COR-L47 (cell line): ENCODE measurements around the gene SIAH3.

Source experiments
- DNase-seq: peaks from one replicate; lab custom pipeline; 2025; lab: John Stamatoyannopoulos, UW

Gene SIAH3

DNA sequence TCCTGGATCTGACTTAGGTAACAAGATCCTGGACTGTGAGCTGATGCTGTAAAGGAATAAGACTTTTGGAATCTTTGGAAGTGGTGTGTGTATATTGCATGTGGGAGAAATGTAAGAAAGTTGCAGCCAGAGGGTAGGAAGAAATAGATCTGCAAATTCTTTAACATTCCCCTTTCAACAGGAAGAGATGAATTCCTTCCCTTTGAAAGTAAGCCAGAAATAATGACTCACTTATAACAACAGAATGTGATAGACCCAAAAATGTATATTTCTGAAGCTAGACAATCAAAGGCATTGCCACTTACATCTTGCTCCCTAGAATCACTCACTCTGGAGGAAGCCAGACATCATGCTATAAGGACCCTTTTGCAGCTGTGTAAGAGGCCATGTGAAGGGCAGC lies 9.8 kb upstream of the SIAH3 start:
- no peak for DNase-seq

DNA sequence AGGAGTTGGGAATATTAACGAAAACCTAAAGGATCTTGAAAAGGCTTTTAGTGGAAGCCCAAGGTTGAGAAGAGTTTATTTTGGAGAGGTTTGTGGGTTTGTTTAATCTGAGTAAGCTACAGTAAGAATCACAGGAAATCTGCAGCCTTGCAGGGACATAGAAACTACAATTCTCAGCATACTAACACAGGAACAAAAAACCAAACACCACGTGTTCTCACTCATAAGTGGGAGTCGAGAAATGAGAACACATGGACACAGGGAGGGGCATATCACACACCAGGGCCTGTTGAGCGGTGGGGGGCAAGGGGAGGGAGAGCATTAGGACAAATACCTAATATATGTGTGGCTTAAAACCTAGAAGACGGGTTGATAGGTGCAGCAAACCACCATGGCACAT lies 8.7 kb upstream of the SIAH3 start:
- DNase-seq, result no peak

DNA sequence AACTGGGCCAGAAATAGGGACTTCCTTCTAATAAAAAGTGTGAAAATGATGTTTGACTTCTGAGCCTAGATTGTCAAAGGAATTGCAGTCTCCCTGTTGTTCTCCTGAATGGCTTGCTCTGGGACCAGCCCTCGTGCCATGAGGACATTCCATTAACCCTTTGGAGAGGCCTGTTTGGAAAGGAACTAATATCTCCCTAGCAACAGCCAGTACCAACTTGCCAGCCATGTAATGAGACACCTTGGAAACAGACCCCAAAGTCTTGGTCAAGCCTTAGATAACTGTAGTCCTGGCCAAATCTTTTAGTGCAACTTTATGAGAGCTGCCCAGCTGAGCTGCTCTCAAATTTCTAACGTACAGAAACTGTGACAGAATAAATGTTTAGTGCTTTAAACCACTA lies 8.2 kb upstream of the SIAH3 start:
- DNase-seq, result no peak

DNA sequence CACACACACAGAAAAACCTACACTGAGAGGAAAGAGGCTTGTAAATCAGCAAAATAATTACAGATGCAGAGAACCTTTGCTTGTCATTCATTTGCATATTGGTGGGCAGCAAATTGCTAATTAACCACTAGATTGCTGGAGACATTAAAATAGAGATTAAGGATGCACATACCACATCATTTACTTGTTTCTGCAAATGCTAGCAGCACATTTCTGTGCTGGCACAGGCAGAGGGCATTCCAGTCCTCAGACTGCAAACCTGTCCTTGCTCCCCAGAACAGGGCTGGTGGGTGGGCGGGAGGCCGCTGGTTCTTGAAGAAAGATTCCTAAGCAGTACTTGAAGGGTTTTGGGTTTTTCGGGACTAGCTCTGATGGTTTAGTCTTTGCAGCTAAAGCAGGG lies 941 bp upstream of the SIAH3 start:
- no peak for DNase-seq

DNA sequence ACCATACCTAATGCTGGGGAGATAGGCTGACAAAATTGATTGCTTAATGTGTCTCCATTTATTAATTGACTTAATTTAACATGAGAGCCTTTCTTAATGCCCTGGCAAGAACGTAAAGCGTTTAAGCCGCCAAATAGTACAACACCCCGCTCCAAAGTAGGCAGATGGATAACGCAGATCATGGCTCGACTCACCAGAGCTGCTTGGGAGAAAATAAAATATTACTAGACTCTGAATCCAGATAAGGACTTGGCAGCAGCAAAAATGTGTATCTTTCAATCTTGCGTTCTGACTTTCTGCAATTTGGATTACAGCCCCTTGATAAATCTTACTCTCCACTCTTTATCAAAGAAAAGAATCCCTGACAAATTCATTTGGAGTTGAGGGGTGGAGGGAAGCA lies 403 bp upstream of the SIAH3 start:
- DNase-seq, result no peak

DNA sequence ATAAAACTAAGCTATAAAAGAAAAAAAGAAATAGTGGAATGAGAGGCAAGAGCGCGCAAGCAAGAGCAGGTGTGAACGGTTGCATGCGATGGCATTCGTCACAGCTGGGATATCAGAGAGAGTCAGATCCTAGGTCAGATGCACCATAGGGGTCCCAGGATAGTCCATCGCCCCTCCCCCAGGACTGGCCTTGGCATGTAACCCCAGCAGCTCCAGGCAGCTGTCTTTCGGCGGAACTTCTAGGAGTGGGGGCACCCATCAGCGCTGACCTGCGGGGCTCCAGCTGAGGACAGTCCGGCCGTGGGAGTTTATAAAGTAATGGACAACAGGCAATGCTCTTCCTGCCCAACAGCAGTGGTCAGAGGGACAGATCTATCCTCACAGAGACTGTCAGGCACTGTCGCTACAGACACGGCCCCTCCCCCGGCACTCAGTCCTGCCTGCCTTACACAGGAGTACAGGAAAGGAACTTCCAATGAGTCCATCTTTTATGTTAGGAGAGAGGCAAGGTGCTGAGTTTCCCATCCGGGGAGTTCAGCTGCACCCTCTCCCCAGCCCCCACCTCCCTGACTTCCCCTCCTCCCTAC lies 1.4 kb downstream of the SIAH3 start:
- no peak for DNase-seq

DNA sequence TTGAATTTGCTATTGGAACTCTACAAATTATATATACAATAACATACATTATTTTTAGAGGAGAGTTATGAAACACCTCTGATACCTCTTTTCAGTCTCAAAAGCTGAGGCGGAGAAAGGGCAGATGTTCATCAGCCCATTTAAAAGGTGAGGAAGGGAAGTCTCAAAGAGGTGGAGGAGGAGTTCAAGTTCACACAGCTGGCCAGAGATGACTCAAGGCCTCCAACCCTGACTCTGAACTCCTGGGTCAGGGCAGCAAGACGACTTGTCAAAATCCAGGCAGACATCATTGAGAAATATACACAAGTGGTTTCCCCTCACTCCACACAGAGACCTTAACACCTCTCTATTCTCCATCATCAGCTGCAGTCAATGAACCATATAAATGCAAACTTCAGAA lies 2.1 kb downstream of the SIAH3 start:
- DNase-seq, result no peak

DNA sequence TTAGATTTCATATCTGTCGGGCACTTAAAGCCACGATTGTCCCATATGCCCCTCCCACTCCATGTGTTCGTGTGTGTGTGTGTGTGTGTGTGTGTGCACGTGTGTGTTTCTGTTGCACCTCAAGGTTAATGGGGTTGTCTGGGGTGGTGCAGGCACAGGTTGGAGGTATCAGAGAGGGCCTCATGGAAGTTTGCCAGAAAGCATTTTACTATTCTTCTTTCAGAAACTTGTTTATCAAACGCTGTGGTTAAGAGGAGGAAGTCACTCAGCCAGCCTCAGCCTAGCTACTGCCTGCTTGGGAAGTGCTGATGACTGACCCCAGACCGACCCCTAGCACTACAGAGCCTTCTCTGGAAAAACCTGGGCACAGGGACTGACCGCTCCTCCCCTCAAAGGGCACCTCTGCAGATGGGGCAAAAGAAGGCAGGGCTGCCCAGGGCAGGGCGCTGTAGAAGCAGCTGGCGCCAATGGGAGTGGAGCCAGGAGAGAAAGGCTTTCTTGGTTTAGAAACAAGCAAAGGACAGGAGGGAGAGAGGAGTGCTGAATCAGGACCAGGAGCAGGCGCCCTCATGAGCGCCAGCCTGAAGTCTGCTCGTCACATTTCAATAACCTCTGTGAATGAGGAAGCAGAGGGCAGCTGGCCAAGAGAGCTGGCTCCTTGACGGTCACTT lies 3.9 kb downstream of the SIAH3 start:
- DNase-seq, result peak; percentile 9

DNA sequence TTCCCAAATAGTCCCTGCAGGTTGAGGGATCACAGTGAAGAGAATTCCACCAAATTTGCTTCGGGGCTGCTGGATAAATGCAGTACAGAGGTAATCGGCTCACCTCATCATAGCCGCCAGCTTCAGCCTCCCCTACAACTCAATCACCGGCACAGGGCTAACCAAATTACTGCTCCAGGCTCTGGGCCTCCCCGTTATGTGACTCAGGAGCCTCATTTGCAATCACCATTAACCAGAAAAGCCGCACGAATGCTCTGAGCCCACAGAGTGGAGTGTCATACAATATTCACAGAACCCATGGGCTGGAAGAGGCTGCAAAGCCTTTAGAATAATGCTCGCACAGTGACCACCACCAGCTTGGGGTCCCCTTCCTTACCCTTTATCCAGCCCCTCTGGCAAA lies 4.9 kb downstream of the SIAH3 start:
- no peak for DNase-seq

DNA sequence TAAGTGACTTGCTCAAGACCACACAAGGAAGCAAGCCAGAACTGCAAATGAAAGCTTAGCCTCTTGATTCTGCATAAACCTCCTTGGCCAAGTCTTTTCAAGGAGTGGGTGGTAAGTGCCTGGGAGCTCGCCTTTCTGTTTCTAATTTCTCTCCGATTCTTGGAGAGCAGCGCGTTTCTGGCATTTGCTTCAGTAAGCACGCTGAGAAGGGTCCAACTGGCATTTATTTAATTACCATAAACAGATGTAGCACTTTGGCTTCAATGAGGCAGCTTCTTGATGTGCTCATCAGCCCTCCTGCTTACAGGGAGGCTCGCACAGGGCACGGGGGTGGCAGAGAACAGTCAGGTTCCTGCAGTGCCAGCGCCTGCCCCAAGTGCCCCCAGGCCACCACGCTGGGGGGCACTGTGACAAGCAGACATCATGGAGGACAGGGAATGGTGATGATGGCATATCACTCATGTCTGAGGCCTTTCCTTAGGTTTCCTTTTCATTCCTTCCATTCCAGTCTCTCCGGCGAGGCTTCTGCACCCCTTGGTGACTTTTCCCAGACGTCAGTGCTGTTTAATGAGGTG lies 13.3 kb downstream of the SIAH3 start:
- DNase-seq, result peak; percentile 12

DNA sequence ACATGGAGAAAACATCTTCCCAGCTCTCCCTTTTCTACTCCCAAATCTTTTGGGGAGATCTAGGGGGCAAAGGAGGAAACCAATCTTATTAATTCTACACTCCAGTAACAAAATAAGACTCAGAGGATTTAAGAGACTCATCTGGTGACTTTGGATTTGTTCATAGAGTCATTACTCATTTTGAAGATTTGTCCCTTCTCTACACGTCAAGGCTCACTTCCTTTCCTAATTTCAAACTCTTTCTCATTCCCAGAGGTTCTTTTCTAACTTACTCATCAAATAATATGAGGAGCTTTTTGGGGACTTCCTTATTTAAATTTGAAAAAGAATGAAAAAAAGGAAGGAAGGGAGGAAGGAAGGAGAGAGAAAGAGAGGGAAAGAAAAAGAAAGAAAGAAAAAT lies 14.4 kb downstream of the SIAH3 start:
- no peak for DNase-seq

DNA sequence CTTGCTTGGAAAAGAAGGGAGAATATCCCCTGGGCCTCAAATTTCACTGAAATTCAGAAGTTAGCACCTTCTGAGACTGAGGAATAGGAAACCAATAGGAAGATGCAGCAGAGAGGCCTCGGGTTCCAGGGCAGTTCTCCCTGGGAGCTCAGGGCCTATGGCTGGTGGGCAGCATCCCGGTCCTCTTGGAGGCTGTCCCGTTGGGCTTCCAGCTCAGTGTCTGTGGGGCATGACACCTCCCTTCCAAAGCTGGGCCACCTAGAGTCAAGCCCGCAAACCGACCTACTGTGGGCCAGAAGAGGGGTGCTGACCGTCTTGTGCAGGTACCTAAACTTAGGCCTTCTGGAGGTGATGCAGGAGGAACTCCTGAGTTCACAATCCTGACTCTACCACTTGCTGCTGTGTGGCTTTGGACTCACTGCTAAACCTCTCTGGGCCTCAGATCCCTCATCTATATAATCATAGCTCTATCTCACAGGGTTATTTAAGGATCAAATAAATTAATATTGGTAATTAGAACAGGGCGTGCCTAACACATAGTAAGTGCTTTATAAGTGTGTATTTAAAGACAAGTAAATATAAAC lies 17.1 kb downstream of the SIAH3 start:
- no peak for DNase-seq

DNA sequence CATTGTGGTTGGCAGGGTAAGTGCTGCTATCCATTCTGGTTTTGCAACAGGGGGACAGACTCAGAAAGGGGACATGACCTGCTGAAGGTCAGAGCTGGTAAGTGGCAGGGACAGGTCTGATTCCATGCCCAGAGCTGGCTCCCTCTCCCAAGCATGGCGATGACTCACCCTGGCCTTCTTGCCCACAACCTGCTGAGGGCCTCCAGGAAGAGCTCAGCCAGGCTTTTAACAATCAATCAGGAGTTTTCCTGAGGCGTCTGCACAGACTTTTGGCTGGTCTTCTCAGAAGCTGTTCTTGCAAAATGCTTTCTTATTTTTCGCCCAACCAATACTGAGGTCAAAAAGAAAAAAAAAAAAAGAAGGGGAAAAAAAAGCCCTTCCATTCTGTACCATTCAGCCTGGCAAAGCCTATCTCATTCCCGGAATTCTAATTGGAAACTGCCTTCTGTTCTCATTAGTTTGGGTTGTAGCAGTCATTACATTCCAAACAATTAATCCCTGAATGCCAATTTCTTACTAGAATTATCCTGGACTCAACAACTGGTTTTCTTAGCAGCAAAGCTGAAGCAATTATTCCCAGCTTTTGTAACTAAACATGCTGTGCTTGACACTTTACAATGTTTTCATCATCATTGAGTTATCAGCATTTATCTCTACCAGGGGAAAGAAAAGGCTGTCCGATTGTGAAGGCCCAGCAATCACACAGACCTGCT lies 17.7 kb downstream of the SIAH3 start:
- DNase-seq, result no peak

DNA sequence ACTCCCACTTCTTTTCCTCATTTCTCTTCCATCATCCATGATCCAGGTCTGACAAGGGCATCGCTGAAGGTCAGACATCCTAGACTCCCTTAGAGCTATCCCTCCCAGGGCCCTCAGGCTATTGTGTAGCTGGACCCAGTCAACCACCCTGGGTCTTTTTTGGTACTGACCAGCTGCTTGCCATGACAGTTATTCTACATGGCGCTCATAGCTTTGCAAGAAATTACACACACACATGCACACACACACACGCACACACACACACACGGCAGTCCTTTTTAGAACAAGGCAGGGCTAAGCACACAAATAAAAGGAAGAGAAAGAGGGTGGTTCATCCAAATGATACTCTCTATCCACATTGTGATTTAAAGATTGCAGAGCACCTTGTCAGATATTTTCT lies 18.3 kb downstream of the SIAH3 start:
- DNase-seq, result no peak

DNA sequence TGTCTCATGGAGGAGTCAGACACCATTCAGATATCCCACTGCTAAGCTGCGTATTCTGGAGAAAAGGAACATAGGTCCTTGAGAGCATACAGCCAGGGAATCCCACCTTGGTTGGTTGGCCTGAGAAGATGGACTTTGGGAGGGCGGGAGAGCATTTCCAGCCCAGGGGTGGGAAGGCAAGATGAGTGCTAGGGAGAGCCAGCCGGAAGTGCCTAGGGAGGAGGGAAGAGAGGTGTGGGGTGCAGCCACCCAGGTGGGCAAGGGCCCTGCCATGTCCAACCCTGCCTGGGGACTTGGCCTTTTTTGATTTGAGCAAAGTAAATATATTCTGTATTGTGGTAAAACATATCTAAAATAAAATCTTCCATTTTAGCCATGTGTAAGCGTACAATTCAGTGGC lies 19.7 kb downstream of the SIAH3 start:
- DNase-seq, result no peak

DNA sequence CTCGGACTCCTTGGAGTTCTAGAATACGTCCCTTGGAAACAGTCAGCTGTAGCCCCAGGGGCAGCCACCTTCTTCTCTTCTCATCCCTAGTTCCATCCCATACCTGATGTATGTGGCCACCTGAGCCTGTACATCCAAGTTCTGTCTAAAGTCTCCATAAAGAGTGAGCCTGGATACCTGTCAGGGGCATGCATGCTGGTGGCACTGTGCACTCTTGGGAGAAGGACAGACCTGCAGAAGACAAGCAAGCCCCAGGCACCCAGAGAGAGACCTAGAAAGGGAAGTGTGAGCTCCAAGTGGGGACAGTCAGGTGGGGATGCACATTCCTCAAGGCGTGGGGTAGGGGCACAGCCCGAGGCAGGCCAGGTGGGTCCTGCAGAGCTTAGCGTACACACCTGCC lies 21.4 kb downstream of the SIAH3 start:
- DNase-seq, result no peak

DNA sequence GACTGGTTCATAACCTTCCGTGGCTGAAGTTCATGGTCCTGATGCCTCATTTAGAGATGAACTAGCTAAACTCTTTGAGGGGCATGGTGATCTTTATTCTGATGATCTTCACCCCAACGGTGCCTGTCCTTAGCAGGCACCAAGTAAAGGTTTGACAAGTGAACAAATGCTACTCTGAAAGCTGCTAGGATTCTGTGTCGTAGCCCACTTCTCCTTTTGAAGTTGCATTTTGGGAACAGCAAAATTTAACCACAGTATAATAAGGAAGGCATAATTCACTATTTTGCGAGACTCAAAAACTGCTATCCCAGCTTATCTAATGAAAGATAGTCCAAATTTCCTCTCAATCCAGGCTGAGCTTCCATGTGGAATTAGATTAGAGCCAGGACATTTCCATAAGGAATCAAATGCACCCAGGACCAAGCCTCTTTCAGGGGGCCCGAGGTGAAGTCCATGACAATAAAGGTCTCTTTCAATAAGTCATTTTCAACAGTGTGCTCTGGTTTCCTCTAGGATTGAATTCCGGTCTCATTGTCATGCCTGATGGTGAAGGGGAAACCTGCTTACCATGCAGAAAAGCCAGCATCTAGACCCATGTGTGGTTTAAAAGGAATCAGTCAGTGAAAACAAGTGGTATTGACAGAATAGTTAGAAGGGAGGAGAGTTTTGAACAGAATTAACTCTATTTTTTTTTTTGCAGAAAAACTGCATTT lies 23.1 kb downstream of the SIAH3 start:
- no peak for DNase-seq

DNA sequence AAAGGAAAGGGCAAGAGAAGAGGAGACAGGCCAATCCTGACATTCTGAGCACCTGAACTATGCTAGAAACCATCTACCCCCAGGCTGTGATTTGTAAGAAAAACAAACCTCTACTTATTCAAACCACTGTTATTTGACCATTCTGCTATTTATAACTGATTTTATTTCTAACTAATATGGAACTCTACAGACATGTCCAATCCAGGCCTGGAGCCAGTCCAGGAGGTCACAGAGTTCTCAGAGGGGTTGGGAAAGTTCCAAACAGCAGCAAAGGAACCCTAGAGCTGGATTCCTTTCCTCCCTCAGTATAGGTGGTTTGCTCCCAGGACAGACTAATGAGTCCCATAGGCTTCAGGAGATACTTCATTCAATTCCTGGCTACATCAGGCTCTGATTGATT lies 24.2 kb downstream of the SIAH3 start:
- DNase-seq, result no peak

DNA sequence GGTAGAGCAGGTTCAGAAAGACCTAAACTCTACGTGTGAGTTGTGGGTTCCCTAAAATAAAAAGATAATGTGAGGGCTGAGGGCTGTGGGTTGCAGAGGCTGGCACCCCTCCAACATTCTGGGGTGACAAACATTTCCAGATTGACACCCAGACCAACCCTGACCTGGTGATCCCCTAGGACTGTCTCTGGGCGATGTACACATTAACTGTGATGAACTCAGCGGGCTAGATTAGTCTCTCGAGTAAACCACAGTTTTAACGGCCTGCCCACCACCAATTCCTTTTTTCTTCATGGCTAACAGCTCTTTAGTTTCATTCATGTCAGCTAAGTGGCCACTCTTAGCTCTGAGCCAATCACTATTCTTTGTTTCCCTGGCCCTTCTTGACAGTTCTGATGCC lies 24.8 kb downstream of the SIAH3 start:
- no peak for DNase-seq

DNA sequence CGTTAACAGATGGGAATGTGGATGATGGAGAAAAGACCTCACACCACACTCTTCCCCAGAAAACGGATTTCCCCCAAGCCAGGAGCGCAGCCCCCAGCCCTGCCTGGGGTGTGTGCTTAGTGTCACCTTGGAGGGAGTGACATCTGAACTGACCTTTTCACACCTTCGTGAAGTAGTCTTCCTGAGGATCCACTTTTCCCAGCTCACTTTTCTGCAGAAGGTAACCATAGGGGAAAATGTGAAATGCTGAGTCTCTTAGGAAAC lies 26.2 kb downstream of the SIAH3 start:
- DNase-seq, result no peak

DNA sequence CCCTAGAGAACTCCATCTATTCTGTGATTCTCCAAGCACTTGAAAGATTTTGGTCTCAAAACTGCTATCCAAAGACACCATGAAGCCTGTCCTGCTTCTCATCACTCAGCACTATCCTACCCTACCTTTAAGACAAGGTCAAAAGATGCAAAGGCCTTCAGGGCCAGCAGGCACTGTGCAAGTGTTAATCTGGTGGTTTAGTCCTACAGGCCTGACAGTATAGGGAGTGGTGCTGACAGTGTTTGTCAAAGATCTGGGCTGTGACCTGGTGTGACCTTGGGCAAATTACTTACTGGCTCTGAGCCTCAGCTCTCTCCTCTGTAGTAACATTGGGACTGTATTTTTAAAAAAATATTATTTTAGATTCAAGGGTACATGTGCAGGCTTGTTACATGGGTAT lies 28.0 kb downstream of the SIAH3 start:
- no peak for DNase-seq

DNA sequence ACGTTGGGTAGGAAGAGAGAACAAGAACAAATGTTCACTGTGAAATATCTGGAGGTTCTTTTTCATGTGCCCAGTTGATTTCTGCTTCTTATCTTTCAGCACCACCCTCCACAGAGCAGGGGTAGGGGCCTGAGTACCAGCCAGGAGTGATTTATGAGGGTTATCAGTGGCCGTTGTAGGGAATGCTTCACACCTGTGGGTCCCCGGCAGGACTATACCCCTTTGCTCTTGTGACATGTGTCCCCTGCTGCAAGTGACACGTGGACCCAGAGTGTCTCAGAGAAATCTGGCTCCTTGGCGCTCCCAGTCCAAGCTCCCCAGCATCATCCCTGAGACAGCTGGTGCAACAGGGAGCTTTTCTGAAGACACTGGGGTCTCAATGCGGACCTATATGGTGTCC lies 29.7 kb downstream of the SIAH3 start:
- no peak for DNase-seq
